HepG2 (cell line): ENCODE measurements around the gene UBR4. TPM values are rescaled to one million over a fixed set of nuclear protein-coding genes. Genes with fewer than 3 reads are reported as not detected.
A peak's percentile ranks its signal among the peaks of the same experiment; 100 is the strongest.

ENCODE experiments used
- ATAC-seq: fragments of 200-7000 bp; cut with Tn5 transposase; 3 replicates; pipeline ENCODE4 v1.9.1; 2020; ENCODE audit warnings: mild to moderate bottlenecking, moderate library complexity
- BruUV-seq: library from RNA; stranded (reverse); fragments of 400-500 nt; replicated peaks from 2 replicates; lab custom pipeline; 2021; lab: Mats Ljungman, UMichigan
- CTCF ChIA-PET: fragments of 300-600 bp; formaldehyde crosslinking; extraction: SDS; loops from one replicate; lab custom pipeline; 2021; ENCODE audit warnings: low total read pairs, inconsistent platforms, low intra/inter-chr PET ratio; lab: Yijun Ruan, JAX
- POLR2A ChIA-PET: fragments of 350-600 bp; sonication (Branson Sonifier 250); formaldehyde crosslinking; loops from one replicate; lab custom pipeline; 2020; ENCODE audit warnings: antibody characterized with exemption, inconsistent platforms; lab: Yijun Ruan, JAX
- DNase-seq: peaks from one replicate; pipeline ENCODE4 v3.0.0-alpha.2; 2015; ENCODE audit warnings: low spot score
- FAIRE-seq: peaks from 3 replicates; lab custom pipeline; 2011; peaks lifted over from hg19 to GRCh38; lab: Jason Lieb, UNC
- H2AFZ ChIP-seq: one replicate; pipeline ENCODE4 v1.6.1; 2011; ENCODE audit warnings: low read length, inconsistent platforms
- H3K27ac ChIP-seq: fragments of 300-600 bp; 3 replicates; pipeline ENCODE4 v1.8.0; 2011; ENCODE audit warnings: mixed run types, mild to moderate bottlenecking, mixed read lengths, low read length, inconsistent platforms; ENCODE audit not compliant: insufficient read depth; ENCODE audit errors: extremely low read length
- H3K27me3 ChIP-seq, 2 experiments: fragments of 200-600 bp in 1 of 2; 2 replicates in 1 of 2; 3 replicates in 1 of 2; pipeline versions ENCODE4 v1.6.0 to v1.8.0; 2011; ENCODE audit warnings: low read length in 2 of 2, mild to moderate bottlenecking in 2 of 2, moderate library complexity in 2 of 2, inconsistent platforms in 1 of 2; ENCODE audit not compliant: insufficient read depth in 2 of 2, control insufficient read depth in 1 of 2
- H3K36me3 ChIP-seq, 2 experiments: fragments of 200-600 bp in 1 of 2; replicated peaks in 1 of 2; 2 replicates in 1 of 2; 3 replicates in 1 of 2; pipeline versions ENCODE4 v1.5.1 to v1.8.0; 2011; ENCODE audit warnings: low read length in 2 of 2, inconsistent platforms in 1 of 2; ENCODE audit not compliant: insufficient read depth in 2 of 2, control insufficient read depth in 1 of 2
- H3K4me1 ChIP-seq: 2 replicates; pipeline ENCODE4 v1.5.1; 2012; ENCODE audit warnings: low read length, inconsistent platforms; ENCODE audit not compliant: insufficient read depth
- H3K4me2 ChIP-seq: 2 replicates; pipeline ENCODE4 v1.6.0; 2011; ENCODE audit warnings: low read depth, low read length, inconsistent platforms
- H3K4me3 ChIP-seq, 3 experiments: fragments of 200-600 bp in 1 of 3; sonication (generic), shearing (Covaris generic) in 1 of 3; replicated peaks in 1 of 3; 2 replicates each; pipeline ENCODE4 v1.5.1; 2011 to 2016; ENCODE audit warnings: low read length in 3 of 3, inconsistent platforms in 2 of 3, low read depth in 2 of 3, mild to moderate bottlenecking in 2 of 3, control low read depth in 1 of 3, mixed read lengths in 1 of 3; ENCODE audit not compliant: insufficient read depth in 1 of 3
- H3K79me2 ChIP-seq: one replicate; pipeline ENCODE4 v1.6.1; 2011; ENCODE audit warnings: low read length, inconsistent platforms; ENCODE audit not compliant: insufficient read depth
- H3K9ac ChIP-seq: 2 replicates; pipeline ENCODE4 v1.6.0; 2011; ENCODE audit warnings: mild to moderate bottlenecking, low read depth, low read length, inconsistent platforms; ENCODE audit not compliant: insufficient read depth
- H3K9me3 ChIP-seq: 2 replicates; pipeline ENCODE4 v1.5.1; 2012; ENCODE audit warnings: mild to moderate bottlenecking, low read length
- H4K20me1 ChIP-seq: 2 replicates; pipeline ENCODE4 v1.6.0; 2011; ENCODE audit warnings: inconsistent platforms, mild to moderate bottlenecking, low read length, moderate library complexity; ENCODE audit not compliant: insufficient read depth
- BCL6 ChIP-seq: IDR thresholded peaks from 2 replicates; pipeline ENCODE4 v1.6.1; 2016; ENCODE audit warnings: missing genetic modification reagents, missing compliant biosample characterization
- CEBPG ChIP-seq: IDR thresholded peaks from 2 replicates; pipeline ENCODE4 v1.6.1; 2016
- EEA1 ChIP-seq: sonication (generic); formaldehyde crosslinking; IDR thresholded peaks from 2 replicates; pipeline ENCODE4 v1.5.1; 2020; ENCODE audit warnings: mild to moderate bottlenecking, missing genetic modification reagents, borderline replicate concordance
- HDAC2 ChIP-seq: sonication (generic); formaldehyde crosslinking; IDR thresholded peaks from 2 replicates; pipeline ENCODE4 v1.4.0; 2020; ENCODE audit warnings: missing genetic modification reagents
- POLR2AphosphoS2 ChIP-seq: IDR thresholded peaks from 2 replicates; pipeline ENCODE4 v1.6.1; 2011; ENCODE audit warnings: low read depth, low read length, improper control_type of control experiment
- PRDM15 ChIP-seq: sonication (generic); formaldehyde crosslinking; IDR thresholded peaks from 2 replicates; pipeline ENCODE4 v1.4.0; 2020; ENCODE audit warnings: missing genetic modification reagents
- RXRA ChIP-seq: sonication (generic); formaldehyde crosslinking; IDR thresholded peaks from 2 replicates; pipeline ENCODE4 v1.5.1; 2020; ENCODE audit warnings: missing genetic modification reagents
- TCF7 ChIP-seq: sonication (generic); IDR thresholded peaks from 2 replicates; pipeline ENCODE4 v1.6.1; 2016; ENCODE audit warnings: antibody characterized with exemption, low read depth
- UBTF ChIP-seq: sonication (generic); formaldehyde crosslinking; IDR thresholded peaks from 2 replicates; pipeline ENCODE4 v1.4.0; 2020; ENCODE audit warnings: mild to moderate bottlenecking, missing genetic modification reagents
- ZFX ChIP-seq: sonication (generic); formaldehyde crosslinking; IDR thresholded peaks from 2 replicates; pipeline ENCODE4 v1.4.0; 2020; ENCODE audit warnings: mild to moderate bottlenecking, low read depth, missing genetic modification reagents, moderate library complexity
- ZFY ChIP-seq: sonication (generic); formaldehyde crosslinking; IDR thresholded peaks from 2 replicates; pipeline ENCODE4 v1.4.0; 2020; ENCODE audit warnings: missing genetic modification reagents
- ZNF160 ChIP-seq: sonication (generic); formaldehyde crosslinking; IDR thresholded peaks from 2 replicates; pipeline ENCODE4 v1.8.0; 2022; ENCODE audit warnings: mild to moderate bottlenecking, inconsistent platforms, missing genetic modification reagents
- ZNF225 ChIP-seq: sonication (generic); formaldehyde crosslinking; IDR thresholded peaks from 2 replicates; pipeline ENCODE4 v1.4.0; 2020; ENCODE audit warnings: mild to moderate bottlenecking, missing genetic modification reagents
- WGBS: methylation state at CpG from one replicate; pipeline ENCODE4 v1.1.6; 2017; ENCODE audit warnings: low lambda C conversion rate; 5-methylcytosine and 5-hydroxymethylcytosine counted together
- in situ Hi-C: cut with HindIII; loops from 2 replicates; pipeline ENCODE4 v1.10.0; 2017; ENCODE audit warnings: low pct_unique_long_range_greater_than_20kb; ENCODE audit not compliant: extremely low pct_ligation_motif_present
- intact Hi-C: fragments of 100-400 bp; cut with micrococcal nuclease; formaldehyde crosslinking; loops from one replicate; pipeline ENCODE4 v1.10.0; 2022; ENCODE audit not compliant: unreplicated experiment
- polyA plus RNA-seq, 8 experiments: library from polyadenylated mRNA; depleted of rRNA in 3 of 8; stranded (reverse) in 7 of 8; unstranded in 1 of 8; fragments of >200 nt; fragmentation: Illumina TruSeq in 4 of 8; extraction: Trizol in 4 of 8; gene quantifications; 2 replicates each; pipeline versions ENCODE4 v1.2.1 to v1.2.3, GENCODE V29; 2011 to 2016; ENCODE audit warnings: low read depth in 4 of 8, missing spikeins in 1 of 8, mixed read lengths in 1 of 8; ENCODE audit not compliant: insufficient read depth in 1 of 8
- total RNA-seq, 5 experiments: library from RNA; depleted of rRNA; stranded (reverse); fragments of >200 nt; fragmentation: Illumina TruSeq; extraction: Trizol; gene quantifications; 2 replicates each; pipeline ENCODE4 v1.2.3, GENCODE V29; 2016; ENCODE audit warnings: low read depth in 1 of 5
- TF ChIP-seq, protein P1 (sequence below): sonication (generic); formaldehyde crosslinking; IDR thresholded peaks from 2 replicates; pipeline ENCODE4 v1.8.1; 2022; ENCODE audit warnings: low read depth, mild to moderate bottlenecking, missing genetic modification reagents

Gene UBR4
- total and polyA plus RNA-seq, 2 of the 13 experiments (the other 11 are each of a cell fraction or from before 2014, with no cell fraction given): 59.1 to 106 TPM

DNA sequence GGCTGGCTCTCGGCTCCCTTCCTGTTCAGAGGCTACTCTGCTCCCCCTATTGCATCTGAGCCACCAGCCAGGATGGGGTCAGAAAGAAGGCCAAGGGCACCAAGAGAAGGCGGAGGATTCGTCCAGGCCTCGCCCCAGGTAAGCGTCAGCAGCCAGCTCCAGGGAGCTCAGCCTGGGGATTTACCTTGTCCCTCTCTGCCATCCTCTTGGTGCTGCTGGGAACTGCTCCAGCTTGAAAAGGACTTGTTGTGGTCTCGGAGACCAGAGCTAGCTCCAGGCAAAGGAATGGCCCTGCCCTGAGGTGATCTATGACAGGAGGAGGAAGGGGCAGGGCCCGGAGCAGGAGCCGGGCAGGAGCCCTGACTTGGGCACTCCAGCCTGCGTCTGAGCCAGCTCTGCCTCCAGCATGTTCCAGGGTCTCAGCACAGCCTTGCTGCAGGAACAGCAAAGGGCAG, 139.8 kb downstream of the UBR4 start:
- no peak overlapping the region for H2AFZ ChIP-seq
- H3K27ac ChIP-seq: no peak overlapping the region
- H3K27me3 ChIP-seq: peaks cover 0 to 8% of the 10 kb centered on the region in 2 experiments; a peak in 2 of 5 replicates
- intact Hi-C loops: no loop called here
- peak overlapping the region; percentile 41 for H3K4me2 ChIP-seq
- no peaks in the 10 kb centered on the region for H4K20me1 ChIP-seq
- H3K9ac ChIP-seq: no peak overlapping the region
- H3K4me3 ChIP-seq: no peak overlapping the region; a peak in 1 of 6 replicates
- CTCF ChIA-PET: no interaction called here
- no peaks in the 10 kb centered on the region for H3K9me3 ChIP-seq
- POLR2A ChIA-PET: interaction anchor here (1.0 to 1.1 kb wide), 2 partner anchors 18 to 118 kb away, joined by 3 read pairs; no protein-coding TSS in a partner anchor
- in situ Hi-C loops: no loop called here
- whole genome bisulfite sequencing: 0% methylated on average over 1 of the region's 9 CpGs
- H3K4me1 ChIP-seq: peaks cover 58% of the 10 kb centered on the region
- no peak for FAIRE-seq
- no peaks in the 10 kb centered on the region for H3K79me2 ChIP-seq
- peak; percentile 55 for ATAC-seq
- DNase-seq: no peak
- H3K36me3 ChIP-seq: peaks cover 18 to 21% of the 10 kb centered on the region in 2 experiments; a peak in 4 of 5 replicates
- no TSS peak for BruUV-seq
- TF ChIP-seq PRDM15 (CRISPR knock-in tag) (peak; percentile 88), RXRA (CRISPR knock-in tag) (peak; percentile 68), BCL6 (CRISPR knock-in tag) (0 out of 2 replicates have a peak, but pooled peaks have one; percentile 8), EEA1 (CRISPR knock-in tag) (no peak), TCF7 (no peak), HDAC2 (CRISPR knock-in tag) (no peak), POLR2AphosphoS2 (peak; percentile 21; the same call in 1 of the 2 replicates), UBTF (CRISPR knock-in tag) (peak; percentile 64), ZFY (CRISPR knock-in tag) (0 out of 2 replicates have a peak, but pooled peaks have one; percentile 32), ZFX (CRISPR knock-in tag) (peak; percentile 35; the same call in 1 of the 2 replicates), ZNF225 (CRISPR knock-in tag) (no peak), ZNF160 (CRISPR knock-in tag) (no peak), CEBPG (CRISPR knock-in tag) (no peak)
- TF ChIP-seq, protein P1, sequence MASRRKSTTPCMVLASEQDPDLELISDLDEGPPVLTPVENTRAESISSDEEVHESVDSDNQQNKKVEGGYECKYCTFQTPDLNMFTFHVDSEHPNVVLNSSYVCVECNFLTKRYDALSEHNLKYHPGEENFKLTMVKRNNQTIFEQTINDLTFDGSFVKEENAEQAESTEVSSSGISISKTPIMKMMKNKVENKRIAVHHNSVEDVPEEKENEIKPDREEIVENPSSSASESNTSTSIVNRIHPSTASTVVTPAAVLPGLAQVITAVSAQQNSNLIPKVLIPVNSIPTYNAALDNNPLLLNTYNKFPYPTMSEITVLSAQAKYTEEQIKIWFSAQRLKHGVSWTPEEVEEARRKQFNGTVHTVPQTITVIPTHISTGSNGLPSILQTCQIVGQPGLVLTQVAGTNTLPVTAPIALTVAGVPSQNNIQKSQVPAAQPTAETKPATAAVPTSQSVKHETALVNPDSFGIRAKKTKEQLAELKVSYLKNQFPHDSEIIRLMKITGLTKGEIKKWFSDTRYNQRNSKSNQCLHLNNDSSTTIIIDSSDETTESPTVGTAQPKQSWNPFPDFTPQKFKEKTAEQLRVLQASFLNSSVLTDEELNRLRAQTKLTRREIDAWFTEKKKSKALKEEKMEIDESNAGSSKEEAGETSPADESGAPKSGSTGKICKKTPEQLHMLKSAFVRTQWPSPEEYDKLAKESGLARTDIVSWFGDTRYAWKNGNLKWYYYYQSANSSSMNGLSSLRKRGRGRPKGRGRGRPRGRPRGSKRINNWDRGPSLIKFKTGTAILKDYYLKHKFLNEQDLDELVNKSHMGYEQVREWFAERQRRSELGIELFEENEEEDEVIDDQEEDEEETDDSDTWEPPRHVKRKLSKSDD: no peak
